Fibroblast of the conjunctiva (primary cell): ENCODE results near the gene TOP1.

Experiments used
- DNase-seq: peaks from one replicate; pipeline ENCODE4 v3.0.0-alpha.2; 2010; ENCODE audit warnings: low read depth

The TOP1 gene

DNA sequence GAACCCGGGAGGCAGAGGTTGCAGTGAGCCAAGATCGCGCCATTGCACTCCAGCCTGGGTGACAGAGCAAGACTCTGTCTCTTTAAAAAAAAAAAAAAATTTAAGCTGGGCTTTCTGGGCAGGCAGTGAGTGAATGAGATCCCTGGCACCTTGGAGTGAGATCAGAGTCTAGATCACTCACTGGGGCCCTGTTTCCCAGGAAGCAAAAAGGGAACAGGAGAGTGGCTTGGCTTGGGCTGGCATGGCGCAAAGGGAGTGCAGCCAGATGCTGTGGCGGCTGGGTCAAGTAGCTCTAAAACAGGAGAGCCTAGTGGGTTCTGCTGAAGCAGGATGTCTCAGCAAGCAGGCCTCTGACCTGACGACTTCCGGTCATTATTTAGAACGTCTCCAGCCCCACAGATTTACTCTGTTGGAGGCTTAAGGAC is 119.2 kb downstream of the TOP1 start:
- DNase-seq: no peak

- no peak for DNase-seq
These were observed 120.3 kb downstream of the TOP1 start for GRCh38 chr20:41148942-41149341.

DNA sequence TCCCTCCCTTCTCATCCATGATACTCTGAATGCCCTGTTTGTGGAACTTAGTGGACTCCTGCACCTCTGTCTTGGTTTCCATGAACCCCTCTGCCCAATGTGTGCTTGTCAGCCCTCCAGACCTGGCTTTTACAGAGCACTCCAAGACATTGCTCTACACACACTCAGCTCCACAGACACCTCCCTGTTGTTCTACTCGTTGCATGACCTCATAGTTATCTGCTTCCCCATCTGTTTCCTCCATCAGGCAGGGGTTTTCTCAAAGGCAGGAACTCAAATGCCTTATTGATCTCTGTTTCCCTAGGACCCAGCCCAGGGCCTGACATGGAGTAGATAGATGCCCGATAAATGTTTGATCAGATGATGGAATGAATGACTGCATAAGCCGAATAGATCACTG is 122.0 kb downstream of the TOP1 start:
- no peak for DNase-seq

GRCh38 chr20:41151134-41151869 is 122.7 kb downstream of the TOP1 start:
- no peak for DNase-seq

- no peak for DNase-seq
These were observed 123.6 kb downstream of the TOP1 start for GRCh38 chr20:41152108-41152757.

DNA sequence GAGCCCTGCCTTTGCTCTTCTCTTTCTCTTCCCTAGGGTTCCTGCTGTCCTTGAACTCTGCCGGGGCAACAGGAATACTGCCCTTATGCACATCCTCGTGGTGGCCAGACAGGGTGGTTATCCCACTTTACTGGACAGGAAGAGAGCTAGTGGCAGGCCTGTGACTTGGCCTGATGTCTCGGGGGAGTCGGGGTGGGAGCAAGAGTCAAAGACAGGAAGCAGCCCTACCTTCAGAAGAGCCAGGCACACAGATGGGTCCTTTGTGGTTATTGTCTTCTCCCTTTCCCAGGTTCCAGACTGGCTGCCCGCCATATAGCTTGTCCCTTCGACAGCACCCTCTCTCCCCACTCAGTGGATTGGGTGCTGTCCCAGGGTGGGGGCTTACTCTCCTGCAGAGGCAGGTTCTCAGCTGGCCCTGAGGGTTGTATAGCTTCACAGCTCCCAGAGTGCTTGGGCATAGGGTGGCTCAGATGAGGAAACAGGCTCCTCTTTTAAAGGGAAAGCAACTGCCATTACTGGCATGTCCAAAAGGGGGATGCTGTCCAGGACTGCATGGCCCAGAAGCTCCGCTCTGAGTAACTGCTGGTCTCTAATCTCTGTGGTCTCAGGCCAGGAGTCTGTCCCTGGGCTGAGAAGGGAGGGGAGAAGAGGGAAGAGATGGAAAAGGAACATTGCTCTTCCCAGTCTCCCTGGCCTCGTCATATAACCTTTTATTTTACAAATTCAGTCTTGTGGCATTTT is 126.0 kb downstream of the TOP1 start:
- DNase-seq: no peak

- DNase-seq: no peak
These were observed 126.6 kb downstream of the TOP1 start for GRCh38 chr20:41155261-41155660.

GRCh38 chr20:41158082-41158625 is 129.5 kb downstream of the TOP1 start:
- DNase-seq: no peak

- DNase-seq: no peak
These were observed 130.9 kb downstream of the TOP1 start for GRCh38 chr20:41159547-41159946.

- DNase-seq: no peak
These were observed 132.1 kb downstream of the TOP1 start for GRCh38 chr20:41160686-41161085.

DNA sequence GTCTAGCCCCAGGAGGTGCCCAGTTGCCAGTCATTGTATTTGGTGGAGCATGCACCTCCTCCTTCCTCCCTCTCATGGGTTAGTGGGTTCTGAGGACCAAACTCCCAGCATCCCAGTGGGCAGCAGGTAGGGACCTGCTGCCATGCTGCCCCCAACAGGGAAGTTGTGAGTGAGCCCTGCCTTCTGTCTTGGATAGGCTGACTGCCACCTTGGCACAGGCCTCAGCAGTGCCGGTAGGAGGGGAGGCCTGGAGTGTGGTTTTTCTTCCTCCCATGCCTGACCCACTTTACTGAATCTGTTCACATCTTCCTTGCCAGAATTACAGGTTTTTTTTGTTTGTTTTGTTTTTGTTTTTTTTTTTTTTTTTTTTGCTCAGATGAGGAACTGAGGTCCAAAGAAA is 133.3 kb downstream of the TOP1 start:
- no peak for DNase-seq

DNA sequence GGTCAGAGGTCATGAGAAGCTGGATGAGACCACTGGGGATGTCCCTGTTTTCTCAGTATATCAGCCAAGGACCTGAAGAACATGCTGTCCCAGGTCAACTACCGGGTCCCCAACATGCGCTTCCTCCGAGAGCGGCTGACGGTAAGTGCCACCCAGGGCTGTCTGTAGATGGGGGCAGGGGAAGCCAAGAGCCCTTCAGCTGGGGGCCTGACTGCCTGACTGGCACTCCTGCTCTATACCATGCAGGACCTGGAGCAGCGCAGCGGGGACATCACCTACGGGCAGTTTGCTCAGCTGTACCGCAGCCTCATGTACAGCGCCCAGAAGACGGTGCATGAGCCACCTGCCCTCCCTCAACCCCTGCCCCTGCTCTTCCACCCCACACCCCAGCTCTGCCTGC is 133.8 kb downstream of the TOP1 start:
- DNase-seq: no peak

DNA sequence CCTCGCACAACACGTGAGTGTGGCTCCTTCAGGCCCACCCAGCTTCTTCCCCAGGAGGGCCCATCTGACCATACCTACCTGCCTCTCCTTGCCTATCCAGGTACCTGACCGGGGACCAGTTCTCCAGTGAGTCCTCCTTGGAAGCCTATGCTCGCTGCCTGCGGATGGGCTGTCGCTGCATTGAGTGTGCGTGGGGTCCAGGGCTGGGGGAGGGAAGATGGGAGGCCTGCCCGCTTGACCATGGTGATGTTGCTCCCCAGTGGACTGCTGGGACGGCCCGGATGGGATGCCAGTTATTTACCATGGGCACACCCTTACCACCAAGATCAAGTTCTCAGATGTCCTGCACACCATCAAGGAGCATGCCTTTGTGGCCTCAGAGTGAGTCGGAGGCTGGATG is 135.2 kb downstream of the TOP1 start:
- DNase-seq: no peak

DNA sequence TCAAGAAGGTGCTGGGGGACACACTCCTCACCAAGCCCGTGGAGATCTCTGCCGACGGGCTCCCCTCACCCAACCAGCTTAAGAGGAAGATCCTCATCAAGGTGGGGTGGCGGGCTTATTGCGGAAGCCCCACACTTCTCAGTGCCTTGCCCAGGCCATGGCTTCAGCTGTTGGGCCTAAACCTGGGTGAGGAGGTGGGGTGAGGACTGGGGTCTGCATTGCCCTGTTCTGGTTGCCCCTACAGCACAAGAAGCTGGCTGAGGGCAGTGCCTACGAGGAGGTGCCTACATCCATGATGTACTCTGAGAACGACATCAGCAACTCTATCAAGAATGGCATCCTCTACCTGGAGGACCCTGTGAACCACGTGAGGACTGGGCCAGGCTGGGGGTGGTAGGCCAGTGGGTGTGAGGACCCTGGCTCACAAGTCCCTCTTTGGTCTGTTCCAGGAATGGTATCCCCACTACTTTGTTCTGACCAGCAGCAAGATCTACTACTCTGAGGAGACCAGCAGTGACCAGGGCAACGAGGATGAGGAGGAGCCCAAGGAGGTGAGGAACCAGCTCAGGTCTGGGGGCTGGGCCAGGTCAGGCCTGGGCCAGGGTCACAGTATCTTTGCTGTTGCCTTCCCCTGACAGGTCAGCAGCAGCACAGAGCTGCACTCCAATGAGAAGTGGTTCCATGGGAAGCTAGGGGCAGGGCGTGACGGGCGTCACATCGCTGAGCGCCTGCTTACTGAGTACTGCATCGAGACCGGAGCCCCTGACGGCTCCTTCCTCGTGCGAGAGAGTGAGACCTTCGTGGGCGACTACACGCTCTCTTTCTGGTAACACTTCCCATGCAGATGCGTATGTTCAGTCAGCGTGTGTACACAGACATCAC is 136.6 kb downstream of the TOP1 start:
- DNase-seq: no peak

- DNase-seq: no peak
These were observed 137.8 kb downstream of the TOP1 start for GRCh38 chr20:41166201-41167117.

- no peak for DNase-seq
These were observed 138.5 kb downstream of the TOP1 start for GRCh38 chr20:41167118-41167470.

DNA sequence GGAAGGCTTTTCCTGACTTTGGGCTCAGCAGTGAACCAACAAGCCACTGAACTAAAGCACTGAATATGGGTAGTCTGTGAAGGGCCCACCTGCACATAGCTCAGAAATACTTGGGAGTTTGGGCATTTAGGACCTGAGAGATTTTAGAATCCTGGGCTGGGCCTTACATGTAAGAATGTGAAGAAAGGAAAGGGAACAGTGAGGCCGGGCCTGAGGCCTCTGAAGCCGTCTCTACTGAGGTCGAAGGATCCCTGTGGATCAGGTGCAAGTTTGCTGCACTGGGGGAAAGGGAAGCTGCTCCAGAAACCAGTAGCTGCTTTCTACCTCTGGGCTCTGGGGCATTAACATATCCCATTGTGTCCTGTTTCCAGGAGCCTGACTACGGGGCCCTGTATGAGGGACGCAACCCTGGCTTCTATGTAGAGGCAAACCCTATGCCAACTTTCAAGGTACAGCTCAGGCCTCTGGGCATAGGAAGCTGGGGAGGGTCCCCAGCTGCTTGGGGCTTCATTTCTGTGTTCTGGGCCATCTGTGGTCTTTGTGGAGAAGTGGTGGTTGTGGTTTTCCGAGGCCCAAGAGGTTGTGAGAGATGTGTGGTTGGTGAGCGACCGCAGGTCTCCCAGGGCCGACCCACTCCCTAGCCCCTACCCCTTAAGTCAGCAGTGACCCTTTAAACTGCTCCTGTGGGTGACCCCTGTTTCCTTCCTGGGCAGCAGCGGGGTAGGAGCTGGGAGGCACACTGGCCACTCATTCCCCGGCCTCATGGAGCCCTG is 139.0 kb downstream of the TOP1 start:
- DNase-seq: no peak

- no peak for DNase-seq
These were observed 139.9 kb downstream of the TOP1 start for GRCh38 chr20:41168281-41169161.

DNA sequence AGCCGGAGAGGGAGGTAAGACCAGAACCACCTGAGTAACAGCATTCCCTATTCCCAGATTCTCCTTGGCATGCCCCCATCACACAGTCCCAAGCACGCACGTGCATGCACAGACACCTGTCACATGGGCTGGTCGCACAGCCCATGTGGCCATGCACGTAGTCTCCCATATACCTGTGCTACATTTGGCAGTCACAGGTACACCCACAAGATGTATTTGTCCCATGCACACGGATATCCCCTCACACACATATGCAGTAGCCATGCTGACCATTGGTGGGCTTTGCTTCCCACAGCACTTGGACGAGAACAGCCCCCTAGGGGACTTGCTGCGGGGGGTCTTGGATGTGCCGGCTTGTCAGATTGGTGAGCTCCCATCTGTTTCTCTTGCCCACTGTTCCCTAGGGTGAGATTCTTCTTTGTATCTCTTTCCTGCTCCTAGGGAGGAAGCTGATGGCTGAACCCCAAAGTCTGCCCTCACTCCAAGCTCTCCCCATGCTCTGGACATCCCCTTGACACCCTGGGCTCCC is 140.6 kb downstream of the TOP1 start:
- no peak for DNase-seq
